ENCODE data around the gene SPATA6.
"Not testable (repeated sequence)": the region's sequence is repeated elsewhere in the genome, so short reads cannot be mapped to it uniquely, and the experiment has no call there.

The SPATA6 gene

GRCh38 chr1:48356901-48357300 is 115.1 kb downstream of the SPATA6 start:
- no peak for DNase-seq (ENCODE audit: low spot score)

- DNase-seq (ENCODE audit: low spot score) = no peak
Measured at GRCh38 chr1:48344373-48344772, 127.6 kb downstream of the SPATA6 start.

- no peak for DNase-seq (ENCODE audit: low spot score)
Measured at GRCh38 chr1:48341221-48341620, 130.8 kb downstream of the SPATA6 start.

- no peak for DNase-seq (ENCODE audit: low spot score)
Measured at GRCh38 chr1:48338257-48338656, 133.7 kb downstream of the SPATA6 start.

GRCh38 chr1:48333316-48333715 is 138.7 kb downstream of the SPATA6 start:
- no peak for DNase-seq (ENCODE audit: low spot score)

- no peak for DNase-seq (ENCODE audit: low spot score)
Measured at GRCh38 chr1:48332115-48332514, 139.9 kb downstream of the SPATA6 start.

GRCh38 chr1:48329905-48330304 is 142.1 kb downstream of the SPATA6 start:
- no peak for DNase-seq (ENCODE audit: low spot score)

GRCh38 chr1:48329486-48329885 is 142.5 kb downstream of the SPATA6 start:
- DNase-seq (ENCODE audit: low spot score) = no peak

GRCh38 chr1:48311829-48312228 is 160.2 kb downstream of the SPATA6 start:
- DNase-seq (ENCODE audit: low spot score) = not testable (repeated sequence)

- DNase-seq (ENCODE audit: low spot score) = no peak
Measured at GRCh38 chr1:48309564-48310082, 162.4 kb downstream of the SPATA6 start.

GRCh38 chr1:48302652-48303051 is 169.4 kb downstream of the SPATA6 start:
- DNase-seq (ENCODE audit: low spot score) = no peak

GRCh38 chr1:48294656-48295055 is 177.3 kb downstream of the SPATA6 start:
- no peak for DNase-seq (ENCODE audit: low spot score)

GRCh38 chr1:48294094-48294493 is 177.9 kb downstream of the SPATA6 start:
- DNase-seq (ENCODE audit: low spot score) = not testable (repeated sequence)

GRCh38 chr1:48292706-48293105 is 179.3 kb downstream of the SPATA6 start:
- DNase-seq (ENCODE audit: low spot score) = no peak

- no peak for DNase-seq (ENCODE audit: low spot score)
Measured at GRCh38 chr1:48291421-48291820, 180.6 kb downstream of the SPATA6 start.

GRCh38 chr1:48285525-48285924 is 186.5 kb downstream of the SPATA6 start:
- no peak for DNase-seq (ENCODE audit: low spot score)

GRCh38 chr1:48284696-48285420 is 187.1 kb downstream of the SPATA6 start:
- DNase-seq (ENCODE audit: low spot score) = not testable (repeated sequence)

- not testable (repeated sequence) for DNase-seq (ENCODE audit: low spot score)
Measured at GRCh38 chr1:48282329-48282728, 189.7 kb downstream of the SPATA6 start.

- DNase-seq (ENCODE audit: low spot score) = not testable (repeated sequence)
Measured at GRCh38 chr1:48277437-48277836, 194.6 kb downstream of the SPATA6 start.

- no peak for DNase-seq (ENCODE audit: low spot score)
Measured at GRCh38 chr1:48266576-48266975, 205.4 kb downstream of the SPATA6 start.

- no peak for DNase-seq (ENCODE audit: low spot score)
Measured at GRCh38 chr1:48263041-48263440, 209.0 kb downstream of the SPATA6 start.

- DNase-seq (ENCODE audit: low spot score) = no peak
Measured at GRCh38 chr1:48261881-48262400, 210.1 kb downstream of the SPATA6 start.

- no peak for DNase-seq (ENCODE audit: low spot score)
Measured at GRCh38 chr1:48258106-48258505, 213.9 kb downstream of the SPATA6 start.

- DNase-seq (ENCODE audit: low spot score) = no peak
Measured at GRCh38 chr1:48254254-48254653, 217.8 kb downstream of the SPATA6 start.
